Keratinocyte (primary cell): Measurements from ENCODE around the gene WASHC4. TPM values are rescaled to one million over a fixed set of nuclear protein-coding genes. Genes with fewer than 3 reads are reported as not detected.

Source experiments
- DNase-seq: peaks from one replicate; pipeline ENCODE4 v3.0.0-alpha.2; 2011; ENCODE audit warnings: low read depth, missing footprints, low spot score
- FAIRE-seq: peaks from 2 replicates; lab custom pipeline; 2011; peaks lifted over from hg19 to GRCh38; lab: Jason Lieb, UNC
- H2AFZ ChIP-seq: 2 replicates; pipeline ENCODE4 v1.6.0; 2012; ENCODE audit warnings: low read length, control low read depth, inconsistent platforms; ENCODE audit not compliant: control insufficient read depth
- H3K27ac ChIP-seq: 2 replicates; pipeline ENCODE4 v1.5.1; 2011; ENCODE audit warnings: low read length; ENCODE audit not compliant: control insufficient read depth, insufficient read depth
- H3K27me3 ChIP-seq: 3 replicates; pipeline ENCODE4 v1.6.0; 2011; ENCODE audit warnings: low read length; ENCODE audit not compliant: control insufficient read depth, insufficient read depth; ENCODE audit errors: extremely low read depth
- H3K36me3 ChIP-seq, 2 experiments: 2 replicates in 1 of 2; 3 replicates in 1 of 2; pipeline ENCODE4 v1.5.1; 2011; ENCODE audit warnings: low read length in 2 of 2, mild to moderate bottlenecking in 1 of 2; ENCODE audit not compliant: control insufficient read depth in 2 of 2, insufficient read depth in 2 of 2; ENCODE audit errors: extremely low read depth in 1 of 2
- H3K4me1 ChIP-seq: 3 replicates; pipeline ENCODE4 v1.5.1; 2011; ENCODE audit warnings: low read length; ENCODE audit not compliant: control insufficient read depth, insufficient read depth; ENCODE audit errors: extremely low read depth
- H3K4me2 ChIP-seq: 3 replicates; pipeline ENCODE4 v1.6.0; 2011; ENCODE audit warnings: low read depth, low read length; ENCODE audit not compliant: control insufficient read depth, insufficient read depth; ENCODE audit errors: extremely low read depth
- H3K4me3 ChIP-seq, 3 experiments: fragments of 200-600 bp in 1 of 3; sonication (generic) in 1 of 3; 2 replicates in 2 of 3; 3 replicates in 1 of 3; pipeline ENCODE4 v1.5.1; 2011 to 2016; ENCODE audit warnings: low read length in 3 of 3, mild to moderate bottlenecking in 3 of 3, control low read depth in 2 of 3, inconsistent platforms in 1 of 3, low read depth in 1 of 3, mixed read lengths in 1 of 3, mixed run types in 1 of 3, moderate library complexity in 1 of 3; ENCODE audit not compliant: control insufficient read depth in 2 of 3, insufficient read depth in 2 of 3; ENCODE audit errors: extremely low read depth in 1 of 3
- H3K79me2 ChIP-seq: 2 replicates; pipeline ENCODE4 v1.6.0; 2012; ENCODE audit warnings: low read length; ENCODE audit not compliant: control insufficient read depth, insufficient read depth
- H3K9ac ChIP-seq: 3 replicates; pipeline ENCODE4 v1.6.0; 2011; ENCODE audit warnings: low read length; ENCODE audit not compliant: control insufficient read depth, insufficient read depth; ENCODE audit errors: extremely low read depth
- H3K9me1 ChIP-seq: 3 replicates; pipeline ENCODE4 v1.6.0; 2011; ENCODE audit warnings: low read length; ENCODE audit not compliant: control insufficient read depth, insufficient read depth; ENCODE audit errors: extremely low read depth
- H3K9me3 ChIP-seq: 2 replicates; pipeline ENCODE4 v1.5.1; 2012; ENCODE audit warnings: low read depth, low read length; ENCODE audit not compliant: control insufficient read depth
- H4K20me1 ChIP-seq: 3 replicates; pipeline ENCODE4 v1.6.0; 2011; ENCODE audit warnings: low read length; ENCODE audit not compliant: control insufficient read depth, insufficient read depth; ENCODE audit errors: extremely low read depth
- CTCF ChIP-seq, 3 experiments: IDR thresholded peaks in 1 of 3; conservative IDR thresholded peaks in 1 of 3; optimal IDR thresholded peaks in 1 of 3; 2 replicates in 2 of 3; 3 replicates in 1 of 3; pipeline versions ENCODE3 to v1.5.1; 2011; ENCODE audit warnings: low read length in 3 of 3, mild to moderate bottlenecking in 3 of 3, moderate library complexity in 2 of 3, control low read depth in 1 of 3, inconsistent platforms in 1 of 3; ENCODE audit not compliant: insufficient read depth in 2 of 3; ENCODE audit errors: extremely low read depth in 1 of 3
- EZH2 ChIP-seq: IDR thresholded peaks from one replicate; pipeline ENCODE4 v1.6.1; 2012; ENCODE audit warnings: inconsistent platforms, mild to moderate bottlenecking, low read length, moderate library complexity
- dilution Hi-C: fragments of 300-500 bp; cut with MboI; formaldehyde crosslinking; loops from one replicate; pipeline ENCODE4 v1.7.0; 2020; ENCODE audit warnings: low sequenced_read_pairs; ENCODE audit not compliant: extremely low pct_ligation_motif_present
- polyA plus RNA-seq, 5 experiments: library from polyadenylated mRNA; depleted of rRNA in 3 of 5; stranded (reverse) in 3 of 5; stranded (forward) in 1 of 5; unstranded in 1 of 5; fragments of >200 nt; gene quantifications; 1 replicate in 1 of 5; 2 replicates in 3 of 5; 3 replicates in 1 of 5; pipeline versions ENCODE4 v1.2.1 to v1.2.3, GENCODE V29; 2011 to 2012; ENCODE audit warnings: missing spikeins in 2 of 5, low read depth in 1 of 5, low replicate concordance in 1 of 5

Gene WASHC4
- polyA plus RNA-seq, 1 donor (not counting 4 experiments of a cell fraction or from before 2014, with no cell fraction given) = 58.1 TPM

- no peak for TF ChIP-seq CTCF (optimal IDR thresholded peaks at IDR 0.05 in 1 of 3, IDR thresholded peaks at IDR 0.05 in 1 of 3, conservative IDR thresholded peaks at IDR 0.05 in 1 of 3; ENCODE audit: extremely low read depth in 1 of 3, insufficient read depth in 2 of 3, low read length in 3 of 3)
- no peak for TF ChIP-seq EZH2
- H3K9ac ChIP-seq = no peak overlapping the region
- H3K4me2 ChIP-seq = no peak overlapping the region
- DNase-seq (no peak), FAIRE-seq (no peak)
- H3K4me1 ChIP-seq = peaks cover 20% of the 10 kb centered on the region
- dilution Hi-C loops = no loop called here
- no peaks in the 10 kb centered on the region for H4K20me1 ChIP-seq
- no peaks in the 10 kb centered on the region for H3K27me3 ChIP-seq
- no peaks in the 10 kb centered on the region for H3K9me3 ChIP-seq
- peaks cover 22% of the 10 kb centered on the region for H3K79me2 ChIP-seq
- H2AFZ ChIP-seq = no peak overlapping the region
- no peak overlapping the region for H3K27ac ChIP-seq
- no peaks in the 10 kb centered on the region for H3K36me3 ChIP-seq
- no peak overlapping the region for H3K4me3 ChIP-seq
- H3K9me1 ChIP-seq = no peaks in the 10 kb centered on the region
These were observed 2.8 kb upstream of the WASHC4 start for GRCh38 chr12:105104762-105105161.

GRCh38 chr12:105106621-105107020 is 910 bp upstream of the WASHC4 start:
- Histone ChIP-seq H3K36me3 (peaks cover 0 to 3% of the 10 kb centered on the region in 2 experiments), H3K27ac (peak overlapping the region; percentile 92), H3K79me2 (peaks cover 40% of the 10 kb centered on the region), H3K9me3 (no peaks in the 10 kb centered on the region), H3K4me2 (peak overlapping the region; percentile 99), H2AFZ (peak overlapping the region; percentile 99), H3K4me1 (peaks cover 17% of the 10 kb centered on the region), H3K4me3 (peak overlapping the region; percentile 94 to 100 (median 97)), H3K9ac (peak overlapping the region; percentile 97), H4K20me1 (no peaks in the 10 kb centered on the region), H3K9me1 (no peaks in the 10 kb centered on the region), H3K27me3 (no peaks in the 10 kb centered on the region)
- no peak for DNase-seq
- TF ChIP-seq EZH2 (no peak), CTCF (optimal IDR thresholded peaks at IDR 0.05 in 1 of 3, IDR thresholded peaks at IDR 0.05 in 1 of 3, conservative IDR thresholded peaks at IDR 0.05 in 1 of 3; ENCODE audit: extremely low read depth in 1 of 3, insufficient read depth in 2 of 3, low read length in 3 of 3) (no peak)
- dilution Hi-C loops = no loop called here
- no peak for FAIRE-seq
